Pancreas (tissue), 10 donors: ENCODE results near the gene FLAD1. TPM values are rescaled to one million over a fixed set of nuclear protein-coding genes. Genes with fewer than 3 reads are reported as not detected.

ENCODE experiments used
- ATAC-seq, 4 donors: fragments of 200-7000 bp; cut with Tn5 transposase; one replicate each; pipeline versions ENCODE4 v1.8.0 to v1.9.1; 2020; ENCODE audit warnings: mild to moderate bottlenecking in 4 of 4, moderate library complexity in 4 of 4
- DNase-seq, 6 donors: peaks; one replicate each; pipeline ENCODE4 v3.0.0-alpha.2; 2020
- FAIRE-seq: peaks from 2 replicates; lab custom pipeline; 2012; peaks lifted over from hg19 to GRCh38; lab: Jason Lieb, UNC
- H3K27ac ChIP-seq, 4 donors: fragments of 200-600 bp; sonication (generic); 1 replicate in 3 of 4; 2 replicates in 1 of 4; pipeline versions ENCODE4 v1.5.0 to v1.8.0; 2020
- H3K27me3 ChIP-seq, 4 donors: fragments of 200-600 bp; one replicate each; pipeline ENCODE4 v1.8.0; 2021
- H3K36me3 ChIP-seq, 3 donors: fragments of 200-600 bp; sonication (generic) in 1 of 3; one replicate each; pipeline versions ENCODE4 v1.5.0 to v1.8.0; 2020 to 2021
- H3K4me1 ChIP-seq, 3 donors: fragments of 200-600 bp; one replicate each; pipeline ENCODE4 v1.8.0; 2021
- H3K4me3 ChIP-seq, 4 donors: fragments of 200-600 bp; sonication (generic) in 2 of 4; one replicate each; pipeline versions ENCODE4 v1.5.0 to v1.8.0; 2020 to 2021
- H3K9me3 ChIP-seq, 4 donors: fragments of 200-600 bp; one replicate each; pipeline ENCODE4 v1.8.0; 2021
- CTCF ChIP-seq, 4 donors: fragments of 200-600 bp; sonication (generic) in 3 of 4; IDR thresholded peaks; one replicate each; pipeline versions ENCODE4 v1.5.0 to v1.8.0; 2021; ENCODE audit warnings: antibody characterized with exemption in 4 of 4
- WGBS, 2 donors: extraction: QIAGEN DNeasy Blood & Tissue Kit; methylation state at CpG; one replicate each; pipeline ENCODE4 v1.1.7; 2013; 5-methylcytosine and 5-hydroxymethylcytosine counted together
- intact Hi-C, 3 donors: fragments of 100-400 bp; cut with DNase I; formaldehyde crosslinking; loops; one replicate each; pipeline versions ENCODE4 v1.11.1 to v1.14.2; 2022
- polyA plus RNA-seq, 2 donors: library from polyadenylated mRNA; stranded (reverse); fragments of 200-250 nt; gene quantifications; one replicate each; pipeline ENCODE4 v1.2.3, GENCODE V29; 2013
- total RNA-seq, 6 donors: library from RNA; stranded (reverse); fragmentation: NEBNext Ultra II Directional in 4 of 6; extraction: Animal tissue kit (Norgen Biotek cat#: 25700) in 4 of 6; gene quantifications; one replicate each; pipeline versions ENCODE4 v1.2.1 to v1.2.4, GENCODE V29; 2021 to 2023
- donor health status: healthy with polysubstance abuse.
- donor health status: DM: no; HTN: no; CAD: no; lungs with moderate emphysema.
- donor health status: DM: no; HTN: no; CAD: no.
- donor health status: control.
- donor health status: control.
- donor health status: Bipolar disorder and iron deficiency.
- donor health status: DM: yes; HTN: yes; CAD: no.
- donor health status: DM: no; HTN: no; CAD: no.
- donor health status: DM: no; HTN: no; CAD: no.
- donor health status: DM: yes; HTN: yes; CAD: no.

FLAD1 gene
- total and polyA plus RNA-seq, 8 donors, result 8.3 to 28.6 (median 13.2) TPM

GRCh38 chr1:155034318-155035208 is 51.4 kb downstream of the FLAD1 start:
- Histone ChIP-seq H3K36me3 (no peaks in the 10 kb centered on the region), H3K4me1 (no peaks in the 10 kb centered on the region), H3K27ac (no peak overlapping the region), H3K4me3 (no peak overlapping the region), H3K9me3 (no peaks in the 10 kb centered on the region), H3K27me3 (no peaks in the 10 kb centered on the region)
- no peak for TF ChIP-seq CTCF (IDR thresholded peaks at IDR 0.05)
- 75 to 83% methylated on average over 20 of the region's 20 CpGs for whole genome bisulfite sequencing, 2 donors
- FAIRE-seq (no peak), ATAC-seq (no peak), DNase-seq (no peak)
- intact Hi-C loops, result no loop called here

- Histone ChIP-seq H3K36me3 (no peaks in the 10 kb centered on the region), H3K4me3 (no peak overlapping the region), H3K27me3 (no peaks in the 10 kb centered on the region), H3K9me3 (no peaks in the 10 kb centered on the region), H3K4me1 (no peaks in the 10 kb centered on the region), H3K27ac (no peak overlapping the region)
- intact Hi-C loops, result no loop called here
- 88 to 91% methylated on average over 2 of the region's 2 CpGs for WGBS, 2 donors
- FAIRE-seq (no peak), DNase-seq (no peak), ATAC-seq (no peak)
- TF ChIP-seq CTCF (IDR thresholded peaks at IDR 0.05), result no peak
Observed at GRCh38 chr1:155035936-155036335, 52.8 kb downstream of the FLAD1 start.

- H3K4me3 ChIP-seq, result no peak overlapping the region
- WGBS, 2 donors, result 81 to 92% methylated on average over 3 of the region's 3 CpGs
- FAIRE-seq, result no peak
- no peaks in the 10 kb centered on the region for H3K36me3 ChIP-seq
- no peak overlapping the region for H3K27ac ChIP-seq
- no peak for ATAC-seq
- no peak for DNase-seq
- no peaks in the 10 kb centered on the region for H3K27me3 ChIP-seq
- H3K9me3 ChIP-seq, result no peaks in the 10 kb centered on the region
- intact Hi-C loops, result no loop called here
- H3K4me1 ChIP-seq, result no peaks in the 10 kb centered on the region
- no peak for TF ChIP-seq CTCF (IDR thresholded peaks at IDR 0.05)
Observed at GRCh38 chr1:155037043-155037442, 53.9 kb downstream of the FLAD1 start.

GRCh38 chr1:155037851-155038441 is 54.8 kb downstream of the FLAD1 start:
- Histone ChIP-seq H3K27ac (no peak overlapping the region), H3K36me3 (no peaks in the 10 kb centered on the region), H3K27me3 (no peaks in the 10 kb centered on the region), H3K4me1 (no peaks in the 10 kb centered on the region), H3K9me3 (no peaks in the 10 kb centered on the region), H3K4me3 (no peak overlapping the region)
- FAIRE-seq, result no peak
- intact Hi-C loops, result no loop called here
- no peak for TF ChIP-seq CTCF (IDR thresholded peaks at IDR 0.05)
- 72 to 85% methylated on average over 6 of the region's 6 CpGs for WGBS, 2 donors
- ATAC-seq, result no peak
- DNase-seq, result no peak
